Thoracic aorta (tissue), 2 donors: ENCODE data around the gene MACIR. TPM values are rescaled to one million over a fixed set of nuclear protein-coding genes. Genes with fewer than 3 reads are reported as not detected.
"Not testable (repeated sequence)": the region's sequence is repeated elsewhere in the genome, so short reads cannot be mapped to it uniquely, and the experiment has no call there.

ENCODE experiments used
- ATAC-seq: fragments of 150-250 bp; one replicate; pipeline ENCODE4 v1.8.0; 2017; ENCODE audit warnings: low read depth; ENCODE audit not compliant: insufficient number of reproducible peaks, low FRiP score
- DNase-seq: peaks from one replicate; pipeline ENCODE4 v3.0.0-alpha.2; 2020; ENCODE audit warnings: low spot score
- H3K27ac ChIP-seq, 2 donors: fragments of 200-600 bp; sonication (generic); 1 replicate in 1 of 2; 2 replicates in 1 of 2; pipeline ENCODE4 v1.5.1; 2016; ENCODE audit warnings: mild to moderate bottlenecking in 2 of 2, moderate library complexity in 2 of 2
- H3K27me3 ChIP-seq: fragments of 200-600 bp; sonication (generic); replicated peaks from 2 replicates; pipeline ENCODE4 v1.6.0; 2016; ENCODE audit warnings: mild to moderate bottlenecking; ENCODE audit not compliant: insufficient read depth
- H3K36me3 ChIP-seq: fragments of 200-600 bp; sonication (generic); one replicate; pipeline ENCODE4 v1.5.1; 2016
- H3K4me1 ChIP-seq, 2 donors: fragments of 200-600 bp; sonication (generic); 1 replicate in 1 of 2; 2 replicates in 1 of 2; pipeline versions ENCODE4 v1.5.1 to v1.6.0; 2016; ENCODE audit warnings: low read depth in 2 of 2, mild to moderate bottlenecking in 1 of 2; ENCODE audit not compliant: control insufficient read depth in 1 of 2
- H3K4me3 ChIP-seq: fragments of 200-600 bp; sonication (generic); 2 replicates; pipeline ENCODE4 v1.5.1; 2016; ENCODE audit warnings: mild to moderate bottlenecking
- H3K9me3 ChIP-seq: fragments of 200-600 bp; sonication (generic); 2 replicates; pipeline ENCODE4 v1.5.1; 2016
- CTCF ChIP-seq: fragments of 200-600 bp; sonication (generic); IDR thresholded peaks from one replicate; pipeline ENCODE4 v1.5.1; 2019; ENCODE audit warnings: antibody characterized with exemption
- total RNA-seq, 2 donors: library from RNA; depleted of rRNA; stranded (reverse); fragments of >200 nt; gene quantifications; one replicate each; pipeline versions ENCODE4 v1.1.0 to v1.2.3, GENCODE V29; 2016

MACIR gene
- total RNA-seq, 2 donors from 2014 or later: 4.7 to 8.3 TPM

GRCh38 chr5:103216137-103216536, 42.4 kb upstream of the MACIR start:
- Histone ChIP-seq H3K4me3 (no peak overlapping the region), H3K36me3 (no peaks in the 10 kb centered on the region), H3K27ac (no peak overlapping the region), H3K4me1 (no peaks in the 10 kb centered on the region), H3K27me3 (no peaks in the 10 kb centered on the region), H3K9me3 (no peaks in the 10 kb centered on the region)
- no peak for TF ChIP-seq CTCF
- no peak for ATAC-seq
- DNase-seq: no peak

- Histone ChIP-seq H3K4me3 (no peak overlapping the region), H3K9me3 (no peaks in the 10 kb centered on the region), H3K4me1 (no peaks in the 10 kb centered on the region), H3K36me3 (no peaks in the 10 kb centered on the region), H3K27me3 (no peaks in the 10 kb centered on the region), H3K27ac (no peak overlapping the region)
- ATAC-seq (no peak), DNase-seq (no peak)
- TF ChIP-seq CTCF: no peak
Observed at GRCh38 chr5:103216697-103217096, 41.9 kb upstream of the MACIR start.

GRCh38 chr5:103217101-103217500, 41.5 kb upstream of the MACIR start:
- no peaks in the 10 kb centered on the region for H3K36me3 ChIP-seq
- ATAC-seq (no peak), DNase-seq (no peak)
- H3K4me3 ChIP-seq: no peak overlapping the region
- H3K9me3 ChIP-seq: no peaks in the 10 kb centered on the region
- H3K27me3 ChIP-seq: no peaks in the 10 kb centered on the region
- no peak overlapping the region for H3K27ac ChIP-seq
- TF ChIP-seq CTCF: no peak
- no peaks in the 10 kb centered on the region for H3K4me1 ChIP-seq

- ATAC-seq (no peak), DNase-seq (no peak)
- Histone ChIP-seq H3K9me3 (no peaks in the 10 kb centered on the region), H3K36me3 (no peaks in the 10 kb centered on the region), H3K27me3 (no peaks in the 10 kb centered on the region), H3K4me3 (no peak overlapping the region), H3K4me1 (no peaks in the 10 kb centered on the region), H3K27ac (no peak overlapping the region)
- TF ChIP-seq CTCF: no peak
Observed at GRCh38 chr5:103218164-103218563, 40.4 kb upstream of the MACIR start.

- H3K9me3 ChIP-seq, H3K4me3 ChIP-seq, H3K4me1 ChIP-seq, H3K36me3 ChIP-seq, H3K27ac ChIP-seq, ATAC-seq, DNase-seq, H3K27me3 ChIP-seq: not testable (repeated sequence)
Observed at GRCh38 chr5:103219074-103219473, 39.5 kb upstream of the MACIR start.
